Measurements from ENCODE around the gene CLCF1. TPM values are rescaled to one million over a fixed set of nuclear protein-coding genes. Genes with fewer than 3 reads are reported as not detected.

CLCF1 gene
- total RNA-seq, 3 donors from 2014 or later (not counting 1 experiment from before 2014, with no cell fraction given), result 9.8 to 13.4 (median 10.3) TPM

GRCh38 chr11:67418476-67419281 lies 45.3 kb upstream of the CLCF1 start:
- H3K36me3 ChIP-seq (ENCODE audit: control insufficient read depth, insufficient read depth, low read length), result no peaks in the 10 kb centered on the region
- Mint-ChIP-seq H3K4me1 (peaks cover 18 to 69% of the 10 kb centered on the region in 2 donors), H3K36me3 (no peaks in the 10 kb centered on the region), H3K27me3 (ENCODE audit: low read depth in 2 of 2) (no peaks in the 10 kb centered on the region), H3K9me3 (no peaks in the 10 kb centered on the region), H3K4me3 (peak overlapping the region; percentile 77), H3K27ac (peak overlapping the region; percentile 83 to 87)
- WGBS (ENCODE audit: insufficient coverage), result 31% methylated on average over 26 of the region's 26 CpGs
- peaks cover 71% of the 10 kb centered on the region for H3K4me1 ChIP-seq (ENCODE audit: control insufficient read depth, insufficient read depth, low read length)
- no peaks in the 10 kb centered on the region for H3K9me3 ChIP-seq (ENCODE audit: control insufficient read depth, insufficient read depth, low read length)
- intact Hi-C loops (cut with micrococcal nuclease), result no loop called here
- no peak for TF ChIP-seq CTCF (IDR thresholded peaks at IDR 0.05)
- no peaks in the 10 kb centered on the region for H3K27me3 ChIP-seq (ENCODE audit: control insufficient read depth, insufficient read depth, low read length)
- ATAC-seq (no peak), DNase-seq (peak in 1 of 2 donors; percentile 70)
- peak overlapping the region; percentile 43 for H3K27ac ChIP-seq (ENCODE audit: low read length)
- no peak overlapping the region for H3K4me3 ChIP-seq (ENCODE audit: low read length)

GRCh38 chr11:67417425-67417824 lies 44.0 kb upstream of the CLCF1 start:
- Mint-ChIP-seq H3K27ac (peak overlapping the region in 1 of 2 donors; percentile 87), H3K27me3 (ENCODE audit: low read depth in 2 of 2) (no peaks in the 10 kb centered on the region), H3K4me1 (peaks cover 30 to 73% of the 10 kb centered on the region in 2 donors), H3K4me3 (peak overlapping the region; percentile 21), H3K9me3 (no peaks in the 10 kb centered on the region), H3K36me3 (no peaks in the 10 kb centered on the region)
- ATAC-seq, result no peak
- Histone ChIP-seq H3K9me3 (ENCODE audit: control insufficient read depth, insufficient read depth, low read length) (no peaks in the 10 kb centered on the region), H3K4me3 (ENCODE audit: low read length) (no peak overlapping the region), H3K27me3 (ENCODE audit: control insufficient read depth, insufficient read depth, low read length) (no peaks in the 10 kb centered on the region), H3K4me1 (ENCODE audit: control insufficient read depth, insufficient read depth, low read length) (peaks cover 84% of the 10 kb centered on the region), H3K36me3 (ENCODE audit: control insufficient read depth, insufficient read depth, low read length) (no peaks in the 10 kb centered on the region), H3K27ac (ENCODE audit: low read length) (peak overlapping the region; percentile 48)
- DNase-seq, result no peak
- intact Hi-C loops (cut with micrococcal nuclease), result no loop called here
- TF ChIP-seq CTCF (IDR thresholded peaks at IDR 0.05), result no peak
- WGBS (ENCODE audit: insufficient coverage), result 87% methylated on average over 12 of the region's 12 CpGs

- Mint-ChIP-seq H3K27ac (peak overlapping the region; percentile 66 to 87), H3K4me1 (peaks cover 33 to 80% of the 10 kb centered on the region in 2 donors)
Observed at GRCh38 chr11:67416416-67417335, 43.3 kb upstream of the CLCF1 start.

More at GRCh38 chr11:67416416-67417335, 43.3 kb upstream of the CLCF1 start:
- no peaks in the 10 kb centered on the region for H3K36me3 ChIP-seq (ENCODE audit: control insufficient read depth, insufficient read depth, low read length)
- H3K36me3 Mint-ChIP-seq, result no peaks in the 10 kb centered on the region
- H3K4me1 ChIP-seq (ENCODE audit: control insufficient read depth, insufficient read depth, low read length), result peaks cover 90% of the 10 kb centered on the region
- intact Hi-C loops (cut with micrococcal nuclease), result no loop called here
- peak overlapping the region; percentile 82 for H3K4me3 Mint-ChIP-seq
- H3K9me3 ChIP-seq (ENCODE audit: control insufficient read depth, insufficient read depth, low read length), result no peaks in the 10 kb centered on the region
- DNase-seq (peak in 1 of 2 donors; percentile 94), ATAC-seq (no peak)
- WGBS (ENCODE audit: insufficient coverage), result 48% methylated on average over 21 of the region's 21 CpGs
- no peaks in the 10 kb centered on the region for H3K9me3 Mint-ChIP-seq
- peak overlapping the region; percentile 48 for H3K27ac ChIP-seq (ENCODE audit: low read length)
- H3K27me3 ChIP-seq (ENCODE audit: control insufficient read depth, insufficient read depth, low read length), result no peaks in the 10 kb centered on the region
- H3K27me3 Mint-ChIP-seq (ENCODE audit: low read depth in 2 of 2), result no peaks in the 10 kb centered on the region
- H3K4me3 ChIP-seq (ENCODE audit: low read length), result no peak overlapping the region
- no peak for TF ChIP-seq CTCF (IDR thresholded peaks at IDR 0.05)

Data from natural killer cell (primary cell).